Skin of body (tissue), 2 donors: ENCODE measurements around the gene NUFIP1. TPM values are rescaled to one million over a fixed set of nuclear protein-coding genes. Genes with fewer than 3 reads are reported as not detected.
"Not testable (repeated sequence)": the region's sequence is repeated elsewhere in the genome, so short reads cannot be mapped to it uniquely, and the experiment has no call there.

Experiments
- DNase-seq: peaks from one replicate; lab custom pipeline; 2025; lab: John Stamatoyannopoulos, UW
- total RNA-seq: library from RNA; depleted of rRNA; stranded (reverse); fragments of >200 nt; gene quantifications from one replicate; pipeline ENCODE4 v1.2.3, GENCODE V29; 2014

Gene NUFIP1
- total RNA-seq, 1 donor from 2014 or later: 3.9 TPM

- no peak for DNase-seq
These were observed 69.3 kb downstream of the NUFIP1 start for GRCh38 chr13:44920013-44920412.

- no peak for DNase-seq
These were observed 70.0 kb downstream of the NUFIP1 start for GRCh38 chr13:44919104-44919804.

- DNase-seq: peak; percentile 98
These were observed 70.8 kb downstream of the NUFIP1 start for GRCh38 chr13:44918326-44919103.

DNA sequence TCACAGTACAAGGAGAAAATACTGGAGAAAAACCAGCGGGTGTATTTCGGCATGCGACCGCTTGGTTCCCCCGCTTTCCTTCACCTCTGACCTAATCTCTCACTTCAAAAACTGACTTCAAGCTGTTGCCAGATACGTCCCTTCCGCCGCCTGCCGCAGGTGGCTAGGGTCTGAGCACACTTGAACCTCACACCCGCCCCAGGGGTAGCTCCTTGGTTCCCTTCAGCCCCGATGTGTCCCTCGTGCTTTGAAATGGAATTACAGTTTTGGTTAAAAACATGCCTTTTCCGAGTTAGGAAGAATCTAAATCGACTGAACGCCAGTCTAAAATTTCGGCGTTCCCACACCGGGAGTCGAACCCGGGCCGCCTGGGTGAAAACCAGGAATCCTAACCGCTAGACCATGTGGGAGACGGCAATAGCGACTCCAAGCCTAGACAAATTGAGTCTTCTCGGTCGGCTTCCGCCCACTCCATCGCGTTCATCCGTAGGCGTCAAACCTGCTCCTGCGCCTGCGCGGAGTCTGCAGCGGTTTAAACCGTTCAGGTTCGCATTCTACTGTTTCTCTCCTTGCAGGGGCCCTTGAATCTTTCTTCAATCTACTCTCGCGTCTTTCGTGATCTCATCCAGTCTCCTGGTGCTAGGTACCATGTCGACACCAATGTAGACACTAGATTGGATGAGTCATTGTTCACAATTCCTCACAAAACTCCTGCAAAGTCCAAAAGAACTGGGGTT is 71.5 kb downstream of the NUFIP1 start:
- DNase-seq: peak; percentile 98

DNA sequence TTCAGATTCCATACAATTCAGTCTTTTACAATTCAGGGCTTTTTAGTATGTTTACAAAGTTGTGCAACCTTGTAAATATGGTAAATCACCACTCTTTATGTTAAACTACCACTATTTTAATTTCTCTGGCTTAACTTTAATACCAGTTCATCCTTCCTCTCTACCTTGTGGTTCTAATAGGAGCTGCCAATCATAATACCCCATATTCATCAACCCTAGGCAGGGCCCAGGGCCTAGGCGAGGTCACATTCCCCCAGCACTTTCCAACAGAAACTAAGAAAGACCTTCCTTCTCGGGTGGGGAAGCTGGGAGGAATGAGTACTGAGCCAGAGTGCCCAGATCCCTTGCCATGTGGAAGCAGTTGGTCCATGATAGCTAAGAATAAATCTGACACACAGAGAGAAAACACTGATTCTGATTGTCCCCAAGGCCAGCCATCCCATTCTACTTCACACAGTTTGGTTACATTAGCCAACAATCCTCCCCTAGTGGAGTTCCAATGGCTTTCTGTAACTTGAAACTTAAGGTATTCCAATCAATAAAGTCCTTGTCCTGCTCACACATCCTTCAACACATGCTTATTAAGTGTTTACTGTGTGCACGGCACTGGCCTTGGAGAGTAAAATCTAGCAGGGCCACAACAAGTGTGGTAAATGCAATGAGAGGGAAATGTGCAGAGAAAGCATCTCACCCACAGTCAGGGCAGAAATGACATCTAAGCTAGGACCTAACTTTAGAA is 76.8 kb downstream of the NUFIP1 start:
- DNase-seq: no peak

DNA sequence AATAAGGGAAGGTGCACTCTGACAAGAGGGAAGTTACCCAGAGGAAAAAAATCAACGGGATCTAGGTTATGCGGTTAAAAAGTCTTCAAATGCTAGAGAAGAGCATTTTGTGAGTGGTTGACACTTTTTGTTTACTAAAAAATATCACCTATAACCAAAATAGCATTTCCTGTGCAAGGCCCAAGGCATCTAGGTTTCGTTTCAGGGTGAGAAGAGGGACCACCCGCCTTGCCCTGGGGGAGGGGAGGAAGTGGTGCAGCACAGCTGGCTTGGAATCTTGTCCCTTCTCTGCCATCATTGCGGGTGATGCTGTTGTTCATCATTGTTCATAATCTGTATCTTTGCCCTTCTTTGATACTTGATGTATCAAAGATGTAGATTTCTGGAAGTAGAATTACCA is 80.6 kb downstream of the NUFIP1 start:
- DNase-seq: no peak

GRCh38 chr13:44908266-44908665 is 81.0 kb downstream of the NUFIP1 start:
- DNase-seq: no peak

- peak; percentile 88 for DNase-seq
These were observed 82.6 kb downstream of the NUFIP1 start for GRCh38 chr13:44906713-44907112.

GRCh38 chr13:44906230-44906629 is 83.0 kb downstream of the NUFIP1 start:
- no peak for DNase-seq

DNA sequence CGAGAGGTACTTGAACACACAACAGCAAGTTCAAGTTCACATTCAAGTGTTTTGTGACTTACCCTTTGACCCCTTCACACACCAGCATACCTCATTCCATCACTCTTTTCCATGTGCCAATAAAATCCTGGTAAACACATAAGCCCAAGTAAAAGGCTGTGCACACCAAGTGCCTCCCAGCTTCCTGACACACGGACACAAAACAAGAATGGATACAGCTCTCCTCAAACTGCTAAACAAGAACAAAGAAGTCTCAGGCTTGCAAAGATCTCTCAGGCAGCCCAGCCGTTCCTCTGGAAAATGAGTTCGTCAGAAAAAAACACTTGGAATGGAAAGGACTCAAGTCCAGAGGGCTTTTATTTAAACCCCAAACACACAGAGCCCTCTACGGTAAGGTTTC is 83.7 kb downstream of the NUFIP1 start:
- DNase-seq: no peak

DNA sequence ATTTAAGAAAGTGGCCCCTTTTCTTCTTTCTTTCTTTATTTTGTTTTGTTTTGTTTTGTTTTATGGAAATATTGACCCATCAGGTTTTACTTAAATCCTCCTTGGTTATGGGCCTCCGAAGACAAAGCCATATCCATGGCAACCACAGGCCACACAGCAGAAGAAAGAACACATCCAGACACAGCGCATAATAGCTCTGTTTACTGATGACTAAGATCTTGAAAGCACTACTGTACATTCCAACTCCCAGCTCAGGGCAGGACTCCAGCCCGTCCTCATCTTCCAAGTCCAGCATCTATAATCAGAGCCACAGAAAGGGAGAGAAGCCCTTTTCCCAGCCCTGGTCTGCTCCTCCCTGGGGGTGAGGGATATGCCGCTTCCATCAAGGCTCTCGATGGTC is 84.3 kb downstream of the NUFIP1 start:
- peak; percentile 96 for DNase-seq

- peak; percentile 92 for DNase-seq
These were observed 85.7 kb downstream of the NUFIP1 start for GRCh38 chr13:44903574-44903985.

DNA sequence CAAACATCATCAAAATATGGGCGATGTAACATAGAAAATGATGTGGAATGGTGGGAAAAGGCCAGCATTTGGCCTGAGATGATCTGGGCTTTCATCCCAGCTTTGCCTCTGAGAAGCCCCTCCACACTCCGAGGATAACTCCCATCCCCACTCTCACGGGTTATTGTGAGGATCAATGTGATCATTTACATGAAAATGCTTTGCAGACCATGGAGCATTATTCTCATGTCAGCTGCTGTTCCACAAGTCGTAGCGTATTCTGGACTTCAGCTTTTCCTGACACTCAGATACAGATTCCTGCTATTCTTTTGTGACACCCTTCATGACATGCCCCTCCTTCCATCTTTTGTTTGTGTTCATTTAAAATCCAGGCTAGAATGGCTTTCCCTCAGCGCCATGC is 86.5 kb downstream of the NUFIP1 start:
- DNase-seq: no peak

DNA sequence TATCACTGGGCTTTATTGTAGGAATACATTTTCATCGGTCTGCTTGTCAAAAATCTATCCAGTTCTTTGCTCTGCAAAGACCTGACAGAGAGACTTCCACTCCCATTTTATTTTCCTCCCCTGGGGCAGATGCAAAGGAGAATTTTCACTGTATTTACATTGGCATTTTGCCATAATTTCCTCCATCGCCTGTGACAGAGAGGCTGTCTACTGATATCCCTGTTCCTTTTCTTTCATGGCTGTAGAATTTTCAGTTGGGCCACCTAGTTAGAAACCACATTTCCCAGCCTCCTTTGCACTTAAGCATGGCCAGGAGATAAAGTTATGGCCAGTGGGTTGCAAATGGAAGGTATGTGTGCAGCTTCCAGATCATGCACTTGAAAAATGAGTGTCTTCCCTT is 89.3 kb downstream of the NUFIP1 start:
- DNase-seq: no peak

- not testable (repeated sequence) for DNase-seq
These were observed 91.0 kb downstream of the NUFIP1 start for GRCh38 chr13:44898308-44898707.

DNA sequence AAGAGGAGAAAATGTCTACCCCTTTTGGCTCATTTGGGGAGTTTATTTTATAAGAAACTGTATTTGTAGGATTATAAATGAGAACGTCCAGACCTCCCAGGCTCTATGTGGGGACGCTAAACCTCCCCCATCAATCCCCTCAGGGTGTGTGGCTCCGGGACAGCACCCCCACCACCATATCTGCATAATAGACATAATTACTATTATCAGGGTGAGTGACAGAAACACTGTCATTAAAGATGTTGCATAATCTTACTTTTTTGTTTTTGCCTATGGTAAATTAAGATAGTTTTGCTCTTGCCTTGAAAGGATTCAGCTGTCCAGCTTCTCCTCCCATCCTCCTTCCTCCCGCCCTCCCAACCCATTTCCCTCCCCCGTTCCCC is 93.3 kb downstream of the NUFIP1 start:
- DNase-seq: no peak

DNA sequence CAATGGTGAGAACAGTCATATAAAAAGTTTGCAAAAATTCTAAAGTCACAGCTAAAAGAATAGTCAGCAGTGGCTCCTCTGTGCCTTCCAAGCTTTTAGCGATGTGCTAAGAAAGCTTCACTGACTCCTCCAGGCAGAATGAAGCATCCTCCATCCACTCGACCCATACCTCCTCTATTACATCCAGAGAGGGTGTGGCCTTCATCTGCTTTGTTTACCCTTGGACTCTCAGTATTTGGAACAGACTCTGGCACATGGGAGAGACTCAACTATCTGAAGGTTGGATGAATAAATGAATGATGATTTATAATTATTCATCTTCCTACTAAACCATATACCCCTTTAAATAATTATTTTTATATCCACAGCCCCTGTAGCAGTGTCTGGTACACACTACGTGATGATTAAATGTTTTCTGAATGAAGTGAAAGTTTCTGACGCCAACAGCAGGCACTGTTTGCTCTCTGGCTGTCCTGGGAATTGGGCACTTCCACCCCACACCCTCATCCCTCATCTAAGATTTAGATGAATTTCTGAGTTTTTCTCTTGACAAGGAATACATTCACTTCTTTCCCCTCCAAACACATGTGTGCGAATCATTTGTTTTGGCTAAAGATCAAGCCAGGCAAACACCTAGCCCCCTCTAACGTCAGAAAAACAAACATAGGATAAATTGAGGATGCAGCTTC is 93.9 kb downstream of the NUFIP1 start:
- DNase-seq: no peak

DNA sequence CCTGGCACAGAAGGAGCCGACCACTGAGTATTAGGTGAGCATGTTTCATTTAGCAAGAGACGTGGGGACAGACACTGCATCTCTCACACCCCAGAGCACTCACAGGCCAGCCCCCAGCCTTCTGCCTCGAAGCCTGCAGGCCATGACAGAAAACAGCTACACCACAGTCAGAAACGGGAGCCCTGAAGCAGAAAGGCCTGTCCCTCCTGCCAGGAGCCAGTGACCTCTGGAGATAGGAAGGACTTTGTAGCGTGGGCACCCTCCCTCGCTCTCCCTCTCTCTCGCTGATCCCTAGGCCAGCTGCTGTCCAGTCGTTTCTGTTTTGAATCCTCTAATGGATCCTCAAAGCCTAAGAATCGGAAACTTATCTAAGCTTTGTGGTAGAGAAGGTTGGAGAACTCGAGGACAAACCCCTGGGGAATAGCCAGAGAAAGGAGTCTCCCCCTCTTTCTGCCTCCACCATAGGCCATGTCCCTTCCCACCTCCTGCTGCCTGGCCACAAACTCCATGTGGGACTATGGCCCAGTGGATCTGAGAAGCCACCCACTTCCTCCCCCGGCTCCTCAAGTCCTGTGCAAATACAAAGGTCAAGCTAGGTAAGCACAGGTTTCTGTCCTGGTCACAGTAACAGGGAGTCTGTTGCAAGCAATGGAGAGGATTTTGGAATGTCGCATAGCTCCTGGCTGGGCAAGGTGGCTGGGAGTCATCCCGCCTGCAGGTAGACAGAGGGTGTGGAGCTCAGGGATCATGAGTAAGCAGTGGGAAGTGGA is 95.1 kb downstream of the NUFIP1 start:
- no peak for DNase-seq
